Measurements from ENCODE around the gene CPLX1. TPM values are rescaled to one million over a fixed set of nuclear protein-coding genes. Genes with fewer than 3 reads are reported as not detected.
"Not testable (repeated sequence)": the region's sequence is repeated elsewhere in the genome, so short reads cannot be mapped to it uniquely, and the experiment has no call there.

The CPLX1 gene
- total RNA-seq, 2 experiments from 2014 or later: 0.39 to 0.53 TPM

DNA sequence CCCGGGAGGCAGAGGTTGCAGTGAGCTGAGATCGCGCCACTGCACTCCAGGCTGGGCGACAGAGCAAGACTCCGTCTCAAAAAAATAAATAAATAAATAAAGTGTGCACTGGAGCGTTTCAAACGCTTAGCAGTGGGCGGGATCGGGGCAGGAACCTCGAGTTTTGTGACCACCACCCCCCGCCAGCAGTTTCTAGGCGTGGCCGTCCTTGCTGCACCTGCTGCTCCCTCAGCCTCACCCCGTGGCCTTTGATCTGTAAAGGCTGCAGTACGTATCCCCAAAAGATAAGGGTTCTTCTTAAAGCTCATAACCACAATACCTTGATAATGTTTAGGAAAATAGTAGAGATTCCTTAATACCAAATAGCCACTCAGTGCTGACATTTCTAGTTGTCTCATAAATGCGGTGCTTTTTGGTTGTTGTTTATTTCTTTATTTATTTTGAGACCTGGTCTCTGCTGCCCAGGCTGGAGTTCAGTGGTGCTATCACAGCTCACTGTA is 87.1 kb downstream of the CPLX1 start:
- ChIA-PET CTCF (no interaction called here), POLR2A (no interaction called here)
- Mint-ChIP-seq H3K27me3 (ENCODE audit: low read depth) (no peaks in the 10 kb centered on the region), H3K36me3 (ENCODE audit: low read depth) (peaks cover 30% of the 10 kb centered on the region), H3K9me3 (ENCODE audit: insufficient read depth) (no peaks in the 10 kb centered on the region), H3K4me3 (no peak overlapping the region), H3K27ac (no peak overlapping the region), H3K4me1 (ENCODE audit: low read depth) (no peaks in the 10 kb centered on the region)
- no peak for ATAC-seq
- DNase-seq: no peak

- POLR2A ChIA-PET; H3K27me3 Mint-ChIP-seq (ENCODE audit: low read depth); H3K4me3 Mint-ChIP-seq; H3K4me1 Mint-ChIP-seq (ENCODE audit: low read depth); DNase-seq; CTCF ChIA-PET; H3K27ac Mint-ChIP-seq; H3K9me3 Mint-ChIP-seq (ENCODE audit: insufficient read depth); ATAC-seq: not testable (repeated sequence)
- H3K36me3 Mint-ChIP-seq (ENCODE audit: low read depth): peaks cover 31% of the 10 kb centered on the region
Observed at GRCh38 chr4:736561-736960, 89.4 kb downstream of the CPLX1 start.

- no peak for ATAC-seq
- no peaks in the 10 kb centered on the region for H3K4me1 Mint-ChIP-seq (ENCODE audit: low read depth)
- ChIA-PET CTCF (no interaction called here), POLR2A (no interaction called here)
- H3K36me3 Mint-ChIP-seq (ENCODE audit: low read depth): peaks cover 36% of the 10 kb centered on the region
- H3K27ac Mint-ChIP-seq: no peak overlapping the region
- no peaks in the 10 kb centered on the region for H3K27me3 Mint-ChIP-seq (ENCODE audit: low read depth)
- no peak for DNase-seq
- no peak overlapping the region for H3K4me3 Mint-ChIP-seq
- H3K9me3 Mint-ChIP-seq (ENCODE audit: insufficient read depth): no peaks in the 10 kb centered on the region
Observed at GRCh38 chr4:735583-735982, 90.3 kb downstream of the CPLX1 start.

Other genes starting within 250 kb of the CPLX1 start
- gene TMEM271, start 249.8 kb downstream of the CPLX1 start, total RNA-seq: not detected
- gene PDE6B, start 200.6 kb downstream of the CPLX1 start, total RNA-seq: 10 to 100 TPM; 16.1 to 17.7 TPM
- gene ATP5ME, start 151.9 kb downstream of the CPLX1 start, total RNA-seq: 100 to 1,000 TPM; 243 to 267 TPM
- 10 to 100 TPM; 11.6 to 19.3 TPM for gene MYL5, start 151.6 kb downstream of the CPLX1 start, total RNA-seq
- under 1 TPM; 0.37 to 0.89 TPM for gene SLC49A3, start 137.0 kb downstream of the CPLX1 start, total RNA-seq
- 10 to 100 TPM; 33.5 to 36.2 TPM for gene PCGF3, start 120.3 kb downstream of the CPLX1 start, total RNA-seq
- gene GAK, start 106.2 kb upstream of the CPLX1 start, total RNA-seq: 100 to 1,000 TPM; 155 to 163 TPM
- gene TMEM175, start 106.3 kb upstream of the CPLX1 start, total RNA-seq: 10 to 100 TPM; 27.2 to 30.1 TPM
- gene DGKQ, start 147.4 kb upstream of the CPLX1 start, total RNA-seq: 10 to 100 TPM; 15.9 to 16.2 TPM
- gene IDUA, start 160.9 kb upstream of the CPLX1 start, total RNA-seq: 10 to 100 TPM; 19.0 to 20.9 TPM
- gene SLC26A1, start 167.3 kb upstream of the CPLX1 start, total RNA-seq: under 1 TPM in 1 of 2 experiments, not detected in 1; 0.45 TPM
- gene FGFRL1, start 185.5 kb upstream of the CPLX1 start, total RNA-seq: 10 to 100 TPM in 1 of 2 experiments, 1 to 10 TPM in 1; 8.1 to 10.1 TPM